Right lobe of liver (tissue), 6 donors: ENCODE results near the gene GRIA4. TPM values are rescaled to one million over a fixed set of nuclear protein-coding genes. Genes with fewer than 3 reads are reported as not detected.

Experiments
- ATAC-seq, 4 donors: fragments of 200-7000 bp; cut with Tn5 transposase; one replicate each; pipeline ENCODE4 v1.9.1; 2020; ENCODE audit warnings: mild to moderate bottlenecking in 4 of 4, moderate library complexity in 4 of 4
- DNase-seq, 3 donors: peaks; one replicate each; pipeline ENCODE4 v3.0.0-alpha.2; 2020
- H3K27ac ChIP-seq, 3 donors: fragments of 200-600 bp; one replicate each; pipeline ENCODE4 v1.8.0; 2022
- H3K27me3 ChIP-seq, 2 donors: fragments of 200-600 bp; one replicate each; pipeline ENCODE4 v1.8.0; 2022
- H3K36me3 ChIP-seq, 4 donors: fragments of 200-600 bp; sonication (generic) in 1 of 4; one replicate each; pipeline versions ENCODE4 v1.5.1 to v1.8.0; 2017 to 2022; ENCODE audit warnings: control low read depth in 1 of 4
- H3K4me1 ChIP-seq, 4 donors: fragments of 200-600 bp; sonication (generic) in 1 of 4; one replicate each; pipeline versions ENCODE4 v1.5.1 to v1.8.0; 2017 to 2022; ENCODE audit warnings: control low read depth in 1 of 4
- H3K4me3 ChIP-seq, 3 donors: fragments of 200-600 bp; one replicate each; pipeline ENCODE4 v1.8.0; 2022
- H3K9me3 ChIP-seq, 4 donors: fragments of 200-600 bp; sonication (generic) in 1 of 4; one replicate each; pipeline versions ENCODE4 v1.5.1 to v1.8.0; 2017 to 2022; ENCODE audit warnings: control low read depth in 1 of 4
- POLR2A ChIP-seq: fragments of 450-650 bp; IDR thresholded peaks from one replicate; pipeline ENCODE4 v1.6.1; 2017; ENCODE audit warnings: antibody characterized with exemption, mild to moderate bottlenecking
- WGBS: methylation state at CpG from one replicate; pipeline ENCODE4 v1.1.6; 2018; ENCODE audit warnings: low coverage, low lambda C conversion rate; ENCODE audit not compliant: insufficient coverage; ENCODE audit errors: missing lambda C conversion rate; 5-methylcytosine and 5-hydroxymethylcytosine counted together
- intact Hi-C, 2 donors: fragments of 100-400 bp; cut with DNase I; formaldehyde crosslinking; loops; one replicate each; pipeline versions ENCODE4 v1.11.2 to v1.14.1; 2022
- small RNA-seq, 2 experiments: library from RNA; depleted of rRNA; stranded (forward); fragments of <200 nt; gene quantifications; one replicate each; pipeline ENCODE3, GENCODE V24; 2016
- total RNA-seq, 6 experiments: library from RNA; depleted of rRNA in 2 of 6; stranded (reverse); fragments of >200 nt in 2 of 6; fragmentation: NEBNext Ultra II Directional in 3 of 6; extraction: Animal tissue kit (Norgen Biotek cat#: 25700) in 3 of 6; gene quantifications; one replicate each; pipeline versions ENCODE4 v1.1.0 to v1.2.4, GENCODE V29; 2016 to 2023
- TF ChIP-seq, protein P1 (sequence below), 4 donors: fragments of 200-600 bp in 3 of 4; fragments of 450-650 bp in 1 of 4; IDR thresholded peaks; one replicate each; pipeline versions ENCODE4 v1.5.1 to v1.8.0; 2016 to 2022; ENCODE audit warnings: antibody characterized with exemption in 4 of 4, mild to moderate bottlenecking in 2 of 4
- donor health status: DM: no; HTN: yes; CAD: no.
- donor health status: DM: no; HTN: no; CAD: no.
- donor health status: DM: no; HTN: no; CAD: no.
- donor health status: DM: no; HTN: yes; CAD: no.
- donor health status: DM: no; HTN: yes; CAD: no.

GRIA4 gene
- total RNA-seq, 6 experiments from 2014 or later, result 0.24 TPM; not detected in 5

DNA sequence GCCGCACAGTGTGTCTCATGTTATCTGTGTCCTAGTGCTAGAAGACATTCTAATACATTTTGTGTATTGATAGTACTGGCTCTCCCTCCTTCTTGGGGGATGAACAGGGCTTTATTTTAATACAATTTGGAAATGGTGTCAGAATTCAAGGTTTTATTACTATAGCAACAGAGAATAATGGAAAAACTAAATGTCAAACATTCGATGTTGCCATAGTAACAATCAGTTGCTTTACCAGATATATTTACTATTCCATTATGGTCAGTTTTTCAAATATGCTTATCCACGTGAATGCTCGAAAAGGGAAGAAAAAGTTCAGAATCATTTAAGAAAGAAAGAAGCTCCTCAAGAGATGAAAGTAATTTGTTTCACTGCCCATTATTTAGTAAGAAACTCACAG lies 420.7 kb downstream of the GRIA4 start:
- intact Hi-C loops, result no loop called here
- no peak for ATAC-seq
- no peaks in the 10 kb centered on the region for H3K9me3 ChIP-seq

DNA sequence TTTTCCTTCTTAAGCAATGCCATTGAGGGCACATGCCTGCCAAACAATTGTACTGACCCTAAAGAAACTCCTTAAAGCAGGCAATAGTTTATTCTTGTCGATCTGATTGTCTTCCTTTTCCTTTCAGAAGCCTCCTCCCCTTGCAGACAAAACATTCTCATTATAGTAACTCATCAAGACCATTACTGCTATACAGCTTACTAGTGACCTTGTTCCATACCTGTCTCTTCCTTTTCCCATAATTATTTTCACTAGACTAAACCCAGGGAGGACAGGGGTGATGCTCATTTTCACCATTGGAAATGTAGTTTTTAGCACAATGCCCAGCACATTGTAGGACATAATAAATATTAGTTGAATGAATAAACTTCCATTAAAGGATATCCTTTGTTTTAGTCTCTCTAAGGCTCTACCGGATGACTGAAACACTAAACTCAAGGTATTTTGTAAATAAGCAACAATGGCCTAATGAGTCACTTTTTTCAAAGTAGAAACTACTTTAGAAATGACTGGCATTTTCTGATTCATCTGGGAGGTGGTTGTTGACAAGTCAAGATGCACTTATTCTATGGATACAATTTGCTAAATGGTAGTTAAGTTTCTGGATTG lies 421.4 kb downstream of the GRIA4 start:
- intact Hi-C loops, result no loop called here
- H3K9me3 ChIP-seq, result no peaks in the 10 kb centered on the region
- H3K4me3 ChIP-seq, result no peak overlapping the region
- H3K27me3 ChIP-seq, result no peaks in the 10 kb centered on the region
- no peak for ATAC-seq
- no peak for TF ChIP-seq POLR2A
- TF ChIP-seq, protein P1, sequence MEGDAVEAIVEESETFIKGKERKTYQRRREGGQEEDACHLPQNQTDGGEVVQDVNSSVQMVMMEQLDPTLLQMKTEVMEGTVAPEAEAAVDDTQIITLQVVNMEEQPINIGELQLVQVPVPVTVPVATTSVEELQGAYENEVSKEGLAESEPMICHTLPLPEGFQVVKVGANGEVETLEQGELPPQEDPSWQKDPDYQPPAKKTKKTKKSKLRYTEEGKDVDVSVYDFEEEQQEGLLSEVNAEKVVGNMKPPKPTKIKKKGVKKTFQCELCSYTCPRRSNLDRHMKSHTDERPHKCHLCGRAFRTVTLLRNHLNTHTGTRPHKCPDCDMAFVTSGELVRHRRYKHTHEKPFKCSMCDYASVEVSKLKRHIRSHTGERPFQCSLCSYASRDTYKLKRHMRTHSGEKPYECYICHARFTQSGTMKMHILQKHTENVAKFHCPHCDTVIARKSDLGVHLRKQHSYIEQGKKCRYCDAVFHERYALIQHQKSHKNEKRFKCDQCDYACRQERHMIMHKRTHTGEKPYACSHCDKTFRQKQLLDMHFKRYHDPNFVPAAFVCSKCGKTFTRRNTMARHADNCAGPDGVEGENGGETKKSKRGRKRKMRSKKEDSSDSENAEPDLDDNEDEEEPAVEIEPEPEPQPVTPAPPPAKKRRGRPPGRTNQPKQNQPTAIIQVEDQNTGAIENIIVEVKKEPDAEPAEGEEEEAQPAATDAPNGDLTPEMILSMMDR (IDR thresholded peaks at IDR 0.05), result no peak
- no peak overlapping the region for H3K27ac ChIP-seq
- H3K36me3 ChIP-seq, result no peaks in the 10 kb centered on the region
- no peaks in the 10 kb centered on the region for H3K4me1 ChIP-seq
- DNase-seq, result no peak
- 39% methylated on average over 2 of the region's 2 CpGs for WGBS

More for the DNA sequence above, 420.7 kb downstream of the GRIA4 start:
- no peak for DNase-seq
- Histone ChIP-seq H3K27me3 (no peaks in the 10 kb centered on the region), H3K4me1 (no peaks in the 10 kb centered on the region), H3K36me3 (no peaks in the 10 kb centered on the region), H3K4me3 (no peak overlapping the region), H3K27ac (no peak overlapping the region)
- WGBS, result 55% methylated on average over 4 of the region's 4 CpGs
- no peak for TF ChIP-seq POLR2A
- TF ChIP-seq, protein P1 (IDR thresholded peaks at IDR 0.05), result no peak

Small RNAs within 50 kb of the gene (small RNA-seq; reads per million reads assigned to genes)
- gene RNU4-55P, result 0 reads per million in 2 experiments
- 0 reads per million in 2 experiments for gene RNU6-277P
